Gastrocnemius medialis (tissue), 4 donors: ENCODE data around the gene TMEM236.

Experiments used
- CTCF ChIP-seq, 5 experiments: fragments of 450-650 bp in 3 of 5; fragments of 200-600 bp in 2 of 5; sonication (generic) in 2 of 5; IDR thresholded peaks in 4 of 5; conservative IDR thresholded peaks in 1 of 5; 1 replicate in 4 of 5; 2 replicates in 1 of 5; pipeline ENCODE4 v1.5.1; 2016 to 2019; ENCODE audit warnings: antibody characterized with exemption in 5 of 5, mild to moderate bottlenecking in 3 of 5, moderate library complexity in 3 of 5
- POLR2A ChIP-seq, 2 donors: fragments of 450-650 bp; IDR thresholded peaks; one replicate each; pipeline ENCODE4 v1.6.1; 2017; ENCODE audit warnings: antibody characterized with exemption in 2 of 2, mild to moderate bottlenecking in 2 of 2, moderate library complexity in 2 of 2

- TF ChIP-seq CTCF (IDR thresholded peaks at IDR 0.05 in 4 of 5, conservative IDR thresholded peaks at IDR 0.05 in 1 of 5), result no peak
- TF ChIP-seq POLR2A (IDR thresholded peaks at IDR 0.05), result no peak
Measured at GRCh38 chr10:17740668-17741067, 11.3 kb upstream of the TMEM236 start.
